ENCODE measurements around the gene VLDLR.
"Not testable (repeated sequence)": the region's sequence is repeated elsewhere in the genome, so short reads cannot be mapped to it uniquely, and the experiment has no call there.

Gene VLDLR

GRCh38 chr9:2664174-2665065 is 42.8 kb downstream of the VLDLR start:
- DNase-seq = no peak

GRCh38 chr9:2666569-2666968 is 45.0 kb downstream of the VLDLR start:
- DNase-seq = no peak

DNA sequence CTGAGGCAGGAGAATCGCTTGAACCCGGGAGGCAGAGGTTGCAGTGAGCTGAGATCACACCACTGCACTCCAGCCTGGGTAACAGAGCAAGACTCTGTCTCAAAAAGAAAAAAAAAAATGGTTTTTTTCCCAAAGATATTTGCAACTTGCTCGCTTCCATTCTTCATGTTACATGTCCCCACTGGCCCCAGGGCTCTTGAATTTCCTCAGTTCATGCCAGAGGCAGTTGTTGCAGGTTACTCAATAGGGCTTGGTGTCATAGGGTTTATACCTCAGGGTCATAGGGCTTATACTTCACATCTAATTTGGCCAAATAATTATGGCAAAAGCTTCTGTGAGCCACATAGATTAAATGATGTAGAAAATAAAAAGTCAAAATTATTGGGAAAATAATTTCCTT is 51.6 kb downstream of the VLDLR start:
- no peak for DNase-seq

DNA sequence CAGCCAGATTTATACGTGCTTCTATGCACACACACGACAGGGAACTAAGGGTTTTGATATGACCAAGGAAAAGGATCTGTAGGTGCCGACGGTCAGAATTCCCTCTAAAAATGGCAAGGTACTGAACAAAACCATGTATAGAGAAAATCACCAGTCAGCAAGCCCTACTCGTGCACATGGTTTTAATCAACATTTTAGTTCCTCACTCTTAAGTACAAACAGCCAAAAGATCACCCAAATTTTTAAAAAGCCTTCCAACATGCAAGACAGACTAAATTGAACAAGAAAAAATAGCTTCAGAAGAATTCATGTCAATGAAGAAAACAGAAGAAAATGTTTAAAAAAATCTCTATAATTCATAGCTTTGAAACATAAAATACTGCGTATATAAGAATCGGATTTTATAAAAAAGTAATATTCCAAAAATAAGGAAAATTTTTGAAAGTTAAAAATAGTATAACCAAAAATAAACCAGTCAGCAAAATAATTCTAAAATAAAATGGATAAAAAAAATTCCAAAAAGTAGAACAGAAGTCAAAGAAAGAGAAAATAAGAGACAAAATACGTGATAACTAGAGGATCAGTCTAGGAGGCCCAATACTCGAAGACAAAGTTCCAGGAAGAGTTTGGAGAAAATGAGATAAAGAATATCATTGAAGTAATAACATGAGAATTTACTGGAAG is 52.7 kb downstream of the VLDLR start:
- no peak for DNase-seq

DNA sequence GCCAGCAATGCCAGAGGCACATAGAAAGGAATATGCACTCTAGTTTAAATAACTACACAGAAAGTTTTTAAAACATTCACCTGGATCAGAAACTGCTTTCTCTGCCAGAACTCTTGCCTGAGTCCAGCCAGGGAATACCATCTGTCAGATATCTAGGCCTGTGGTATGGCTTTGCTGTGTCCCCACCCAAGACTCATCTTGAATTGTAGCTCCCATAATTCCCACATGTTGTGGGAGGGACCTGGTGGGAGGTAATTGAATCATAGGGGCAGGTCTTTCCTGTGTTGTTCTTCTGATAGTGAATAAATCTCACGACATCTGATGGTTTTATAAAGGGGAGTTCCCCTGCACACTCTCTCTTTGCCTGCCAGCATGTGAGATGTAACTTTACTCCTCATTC is 54.2 kb downstream of the VLDLR start:
- DNase-seq = no peak

DNA sequence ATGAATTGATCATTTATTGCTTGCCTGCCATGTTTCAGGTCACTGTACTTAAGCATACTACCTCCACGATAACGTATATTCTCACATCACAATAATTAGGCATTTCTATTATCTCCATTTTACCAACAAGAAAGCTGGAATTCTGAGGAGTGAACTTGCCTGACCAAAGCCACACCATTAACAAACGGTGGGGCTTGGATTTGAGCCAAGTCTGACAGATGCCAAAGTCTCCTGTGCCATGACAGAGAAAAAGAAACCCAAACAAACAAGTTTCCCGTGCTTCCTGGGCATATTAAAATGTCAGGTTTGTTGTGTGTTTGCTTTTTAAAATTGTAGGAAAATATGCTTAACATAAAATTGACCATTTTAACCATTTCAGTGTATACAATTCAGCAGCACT is 54.9 kb downstream of the VLDLR start:
- DNase-seq = no peak

DNA sequence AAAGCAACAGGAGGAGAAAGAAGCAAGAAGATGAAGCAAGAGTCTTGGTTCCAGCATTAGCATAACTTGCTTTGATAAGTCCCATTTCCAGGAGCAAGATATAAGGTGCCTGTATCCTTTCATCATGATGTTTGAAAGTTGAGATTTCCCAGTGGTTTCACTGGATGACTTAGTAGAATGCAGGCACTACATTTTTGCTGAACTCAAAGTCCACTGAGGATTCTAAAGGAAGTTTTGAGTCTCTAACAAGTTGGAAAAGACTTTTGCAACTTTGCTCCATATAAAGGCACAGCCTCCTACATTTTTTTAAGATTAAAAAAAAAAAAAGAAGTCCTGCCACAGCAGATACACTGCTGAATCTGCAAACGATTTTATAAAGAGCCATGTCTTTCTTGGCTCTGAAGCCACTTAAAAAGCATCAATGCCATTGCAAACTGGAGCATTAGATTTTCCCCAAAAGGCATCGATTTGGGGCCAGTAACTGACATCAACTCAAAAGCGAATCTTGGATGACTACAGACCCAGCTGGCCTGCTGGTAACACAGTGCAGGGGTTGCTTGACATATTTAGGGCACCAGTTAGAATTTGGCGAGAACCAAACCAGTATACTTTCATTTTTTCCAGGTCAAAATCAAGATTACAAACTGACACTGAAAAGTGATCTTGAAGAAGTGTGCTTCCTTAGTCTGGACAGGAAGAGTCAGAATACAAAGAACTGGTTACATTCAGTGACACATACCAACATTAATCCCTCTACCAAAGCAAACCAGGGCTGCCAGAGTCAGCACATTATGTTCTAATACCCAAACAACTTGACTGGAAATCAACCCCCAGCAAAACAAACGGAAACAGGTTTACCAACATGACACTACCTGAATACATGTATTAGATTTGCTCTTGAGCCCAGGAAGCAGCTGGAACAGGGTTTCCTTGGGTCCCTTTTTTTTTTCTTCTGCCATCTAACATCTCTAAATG is 56.6 kb downstream of the VLDLR start:
- DNase-seq = no peak

GRCh38 chr9:2679011-2679410 is 57.4 kb downstream of the VLDLR start:
- no peak for DNase-seq

DNA sequence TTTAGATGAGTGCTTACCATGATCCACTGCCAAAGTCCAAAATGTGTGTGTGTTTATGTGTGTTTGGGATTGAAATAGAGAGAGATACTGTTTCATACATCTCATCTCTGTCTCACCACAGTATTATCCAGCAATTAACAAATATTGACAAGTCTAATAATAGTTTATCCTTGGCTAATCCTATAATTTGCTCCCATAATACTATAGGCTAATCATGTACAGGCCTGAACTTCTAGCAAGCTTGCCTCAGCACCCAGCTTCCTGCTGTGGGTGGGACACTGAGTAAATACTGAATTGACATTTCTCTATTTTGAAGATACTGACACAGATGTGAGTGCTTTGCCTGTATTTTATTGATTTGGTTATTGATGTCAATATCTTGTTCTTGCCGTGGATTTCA is 60.4 kb downstream of the VLDLR start:
- DNase-seq = no peak

GRCh38 chr9:2686911-2687310 is 65.3 kb downstream of the VLDLR start:
- no peak for DNase-seq

DNA sequence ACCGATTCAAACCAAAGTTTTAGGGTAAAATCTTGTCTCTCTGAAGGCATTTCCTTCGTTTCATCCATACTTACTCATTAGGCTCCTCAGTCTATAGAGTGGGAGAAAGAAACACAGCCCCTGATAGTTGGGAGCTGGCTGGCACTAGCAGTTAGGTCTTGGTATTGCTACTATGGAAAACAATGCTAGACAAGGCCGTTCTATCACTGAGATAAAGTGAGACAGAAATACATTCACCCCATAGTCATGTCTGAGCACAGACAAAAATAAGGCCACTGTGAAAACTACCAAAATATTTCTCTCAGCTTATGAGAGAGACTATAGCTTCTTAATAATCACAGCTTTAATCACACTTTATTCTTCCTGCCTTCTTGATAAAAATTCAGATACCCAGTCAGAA is 67.0 kb downstream of the VLDLR start:
- DNase-seq = no peak

DNA sequence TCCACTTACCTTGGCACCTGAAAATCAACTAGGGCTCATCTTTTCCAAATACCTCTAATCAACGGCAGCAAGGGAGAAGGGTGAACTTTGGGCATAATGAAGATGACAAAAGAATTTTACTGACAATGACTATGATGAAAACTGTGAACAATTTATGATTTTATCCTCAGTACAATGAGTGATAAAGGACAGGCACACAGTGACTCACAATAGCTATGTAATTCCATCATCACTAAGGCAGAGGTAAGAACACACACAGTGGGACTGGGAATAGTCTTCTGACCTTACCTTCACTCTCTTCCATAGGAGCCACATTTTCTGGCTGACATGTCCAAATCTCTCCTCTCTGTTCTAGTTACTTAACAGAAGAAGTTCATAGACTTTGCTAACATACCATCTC is 69.6 kb downstream of the VLDLR start:
- DNase-seq = no peak

GRCh38 chr9:2691626-2692025 is 70.0 kb downstream of the VLDLR start:
- no peak for DNase-seq

GRCh38 chr9:2693056-2693455 is 71.5 kb downstream of the VLDLR start:
- DNase-seq = no peak

DNA sequence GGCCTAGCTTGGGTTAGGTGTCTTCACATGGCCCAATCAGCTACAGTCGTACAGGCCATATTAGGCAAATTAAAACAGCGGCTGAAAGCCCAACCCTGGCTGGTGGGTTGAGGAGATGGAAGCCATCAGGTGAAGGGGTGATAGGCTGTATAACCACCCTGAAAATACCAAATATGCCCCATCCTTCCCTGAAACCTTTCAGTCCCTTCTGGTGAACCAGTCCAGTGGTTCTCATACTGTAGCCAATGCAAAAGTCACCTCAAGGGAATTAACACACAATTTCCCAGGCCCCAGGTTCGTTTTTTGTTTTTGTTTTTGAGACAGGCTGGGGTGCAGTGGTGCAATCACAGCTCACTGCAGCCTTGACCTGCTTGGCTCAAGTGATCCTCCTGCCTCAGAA is 75.9 kb downstream of the VLDLR start:
- DNase-seq = no peak

- DNase-seq = no peak
Measured at GRCh38 chr9:2700398-2700797, 78.8 kb downstream of the VLDLR start.

DNA sequence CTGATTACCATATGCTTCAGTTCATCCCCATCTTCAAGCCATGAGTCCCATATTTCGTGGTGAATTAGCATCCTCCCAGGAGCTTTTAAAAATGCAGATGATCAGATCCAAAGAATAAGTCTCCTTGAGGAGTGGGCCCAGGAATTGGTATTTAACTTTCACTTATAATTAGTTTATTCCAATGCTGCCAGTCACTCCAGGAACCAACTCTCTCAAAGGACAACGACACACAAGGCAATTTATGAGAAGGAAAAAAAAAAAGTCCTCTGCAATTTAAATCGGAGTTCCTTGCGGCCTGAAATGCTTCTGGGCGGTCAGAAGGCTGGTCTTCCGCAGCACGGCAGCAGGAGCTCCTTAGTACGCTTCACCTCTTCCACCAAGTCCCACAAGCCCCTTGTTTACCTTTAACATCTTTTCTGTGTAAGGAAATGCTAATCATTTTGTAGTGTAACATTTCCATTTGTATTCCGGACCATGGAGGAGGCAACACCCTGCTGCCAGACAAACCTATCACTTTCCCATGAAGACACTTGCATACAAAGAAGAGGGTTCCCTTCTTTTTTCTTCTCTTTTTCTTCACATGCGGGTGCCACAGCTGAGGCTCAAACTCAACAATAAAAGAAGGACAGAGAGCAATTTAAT is 79.4 kb downstream of the VLDLR start:
- no peak for DNase-seq

DNA sequence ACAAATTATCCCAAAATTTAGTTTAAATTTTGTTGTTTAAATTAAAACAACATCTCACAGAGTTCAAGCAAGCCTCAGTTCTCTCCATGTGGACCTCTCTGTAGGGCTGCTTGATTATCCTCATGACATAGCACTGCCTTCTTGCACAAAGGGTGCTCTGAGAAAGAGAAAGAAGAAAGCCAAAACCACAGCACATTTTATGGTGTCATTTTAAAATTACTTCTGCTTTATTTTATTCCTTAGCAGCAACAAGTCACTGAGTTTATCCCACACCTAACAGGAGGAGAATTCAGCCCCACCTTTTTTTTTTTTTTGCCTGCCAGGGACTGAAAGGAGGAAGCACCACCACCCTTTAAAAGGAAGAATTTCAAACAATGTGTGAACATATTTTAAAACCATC is 82.9 kb downstream of the VLDLR start:
- DNase-seq = no peak

GRCh38 chr9:2707256-2707655 is 85.7 kb downstream of the VLDLR start:
- not testable (repeated sequence) for DNase-seq
